Measurements from ENCODE around the gene SPATS2L.
"Not testable (repeated sequence)": the region's sequence is repeated elsewhere in the genome, so short reads cannot be mapped to it uniquely, and the experiment has no call there.

Gene SPATS2L

GRCh38 chr2:200342654-200343053 is 36.2 kb downstream of the SPATS2L start:
- Histone ChIP-seq H3K4me1 (ENCODE audit: insufficient read depth, insufficient read length) (no peaks in the 10 kb centered on the region), H3K4me3 (ENCODE audit: insufficient read length, low read depth) (no peak overlapping the region), H3K9me3 (ENCODE audit: insufficient read depth, low read length) (no peaks in the 10 kb centered on the region), H3K27me3 (ENCODE audit: insufficient read depth, insufficient read length) (no peaks in the 10 kb centered on the region), H3K36me3 (ENCODE audit: insufficient read depth, insufficient read length, low read length) (peaks cover 13% of the 10 kb centered on the region), H3K9ac (ENCODE audit: insufficient read length, low read depth) (no peak overlapping the region)
- no peak for DNase-seq (ENCODE audit: low read depth, low spot score)
- no peak for TF ChIP-seq SUZ12 (IDR thresholded peaks at IDR 0.05; ENCODE audit: extremely low read depth, insufficient read depth, insufficient read length)
- TF ChIP-seq YY1 (IDR thresholded peaks at IDR 0.05; ENCODE audit: insufficient read depth, insufficient read length) = no peak
- no peak for TF ChIP-seq ZNF274 (IDR thresholded peaks at IDR 0.05; ENCODE audit: low read depth, low read length)

- not testable (repeated sequence) for H3K9me3 ChIP-seq (ENCODE audit: insufficient read depth, low read length); H3K4me3 ChIP-seq (ENCODE audit: insufficient read length, low read depth); H3K27me3 ChIP-seq (ENCODE audit: insufficient read depth, insufficient read length); H3K4me1 ChIP-seq (ENCODE audit: insufficient read depth, insufficient read length); DNase-seq (ENCODE audit: low read depth, low spot score); H3K9ac ChIP-seq (ENCODE audit: insufficient read length, low read depth)
- peaks cover 13% of the 10 kb centered on the region for H3K36me3 ChIP-seq (ENCODE audit: insufficient read depth, insufficient read length, low read length)
Observed at GRCh38 chr2:200344202-200344601, 37.7 kb downstream of the SPATS2L start.

GRCh38 chr2:200345975-200346374 is 39.5 kb downstream of the SPATS2L start:
- Histone ChIP-seq H3K27me3 (ENCODE audit: insufficient read depth, insufficient read length) (no peaks in the 10 kb centered on the region), H3K4me1 (ENCODE audit: insufficient read depth, insufficient read length) (no peaks in the 10 kb centered on the region), H3K4me3 (ENCODE audit: insufficient read length, low read depth) (no peak overlapping the region), H3K9me3 (ENCODE audit: insufficient read depth, low read length) (no peaks in the 10 kb centered on the region), H3K9ac (ENCODE audit: insufficient read length, low read depth) (no peak overlapping the region), H3K36me3 (ENCODE audit: insufficient read depth, insufficient read length, low read length) (peaks cover 13% of the 10 kb centered on the region)
- no peak for DNase-seq (ENCODE audit: low read depth, low spot score)
- no peak for TF ChIP-seq ZNF274 (IDR thresholded peaks at IDR 0.05; ENCODE audit: low read depth, low read length)
- TF ChIP-seq SUZ12 (IDR thresholded peaks at IDR 0.05; ENCODE audit: extremely low read depth, insufficient read depth, insufficient read length) = no peak
- TF ChIP-seq YY1 (IDR thresholded peaks at IDR 0.05; ENCODE audit: insufficient read depth, insufficient read length) = no peak

GRCh38 chr2:200347301-200347700 is 40.8 kb downstream of the SPATS2L start:
- no peak overlapping the region for H3K9ac ChIP-seq (ENCODE audit: insufficient read length, low read depth)
- no peaks in the 10 kb centered on the region for H3K9me3 ChIP-seq (ENCODE audit: insufficient read depth, low read length)
- H3K27me3 ChIP-seq (ENCODE audit: insufficient read depth, insufficient read length) = no peaks in the 10 kb centered on the region
- H3K4me3 ChIP-seq (ENCODE audit: insufficient read length, low read depth) = no peak overlapping the region
- peaks cover 8% of the 10 kb centered on the region for H3K36me3 ChIP-seq (ENCODE audit: insufficient read depth, insufficient read length, low read length)
- no peaks in the 10 kb centered on the region for H3K4me1 ChIP-seq (ENCODE audit: insufficient read depth, insufficient read length)
- no peak for DNase-seq (ENCODE audit: low read depth, low spot score)
- no peak for TF ChIP-seq SUZ12 (IDR thresholded peaks at IDR 0.05; ENCODE audit: extremely low read depth, insufficient read depth, insufficient read length)
- no peak for TF ChIP-seq YY1 (IDR thresholded peaks at IDR 0.05; ENCODE audit: insufficient read depth, insufficient read length)
- no peak for TF ChIP-seq ZNF274 (IDR thresholded peaks at IDR 0.05; ENCODE audit: low read depth, low read length)

GRCh38 chr2:200348897-200349563 is 42.5 kb downstream of the SPATS2L start:
- Histone ChIP-seq H3K9ac (ENCODE audit: insufficient read length, low read depth) (no peak overlapping the region), H3K27me3 (ENCODE audit: insufficient read depth, insufficient read length) (no peaks in the 10 kb centered on the region), H3K36me3 (ENCODE audit: insufficient read depth, insufficient read length, low read length) (peaks cover 7% of the 10 kb centered on the region), H3K9me3 (ENCODE audit: insufficient read depth, low read length) (no peaks in the 10 kb centered on the region), H3K4me1 (ENCODE audit: insufficient read depth, insufficient read length) (peaks cover 2% of the 10 kb centered on the region), H3K4me3 (ENCODE audit: insufficient read length, low read depth) (no peak overlapping the region)
- TF ChIP-seq YY1 (IDR thresholded peaks at IDR 0.05; ENCODE audit: insufficient read depth, insufficient read length) (no peak), SUZ12 (IDR thresholded peaks at IDR 0.05; ENCODE audit: extremely low read depth, insufficient read depth, insufficient read length) (no peak), ZNF274 (IDR thresholded peaks at IDR 0.05; ENCODE audit: low read depth, low read length) (no peak)
- DNase-seq (ENCODE audit: low read depth, low spot score) = no peak

GRCh38 chr2:200349868-200350267 is 43.4 kb downstream of the SPATS2L start:
- no peak for TF ChIP-seq SUZ12 (IDR thresholded peaks at IDR 0.05; ENCODE audit: extremely low read depth, insufficient read depth, insufficient read length)
- TF ChIP-seq YY1 (IDR thresholded peaks at IDR 0.05; ENCODE audit: insufficient read depth, insufficient read length) = no peak
- TF ChIP-seq ZNF274 (IDR thresholded peaks at IDR 0.05; ENCODE audit: low read depth, low read length) = no peak
- no peaks in the 10 kb centered on the region for H3K9me3 ChIP-seq (ENCODE audit: insufficient read depth, low read length)
- peaks cover 7% of the 10 kb centered on the region for H3K36me3 ChIP-seq (ENCODE audit: insufficient read depth, insufficient read length, low read length)
- no peaks in the 10 kb centered on the region for H3K27me3 ChIP-seq (ENCODE audit: insufficient read depth, insufficient read length)
- no peak for DNase-seq (ENCODE audit: low read depth, low spot score)
- peaks cover 2% of the 10 kb centered on the region for H3K4me1 ChIP-seq (ENCODE audit: insufficient read depth, insufficient read length)
- no peak overlapping the region for H3K4me3 ChIP-seq (ENCODE audit: insufficient read length, low read depth)
- no peak overlapping the region for H3K9ac ChIP-seq (ENCODE audit: insufficient read length, low read depth)

GRCh38 chr2:200350850-200351285 is 44.4 kb downstream of the SPATS2L start:
- Histone ChIP-seq H3K9me3 (ENCODE audit: insufficient read depth, low read length) (no peaks in the 10 kb centered on the region), H3K9ac (ENCODE audit: insufficient read length, low read depth) (no peak overlapping the region), H3K36me3 (ENCODE audit: insufficient read depth, insufficient read length, low read length) (peaks cover 7% of the 10 kb centered on the region), H3K4me1 (ENCODE audit: insufficient read depth, insufficient read length) (peaks cover 2% of the 10 kb centered on the region), H3K27me3 (ENCODE audit: insufficient read depth, insufficient read length) (no peaks in the 10 kb centered on the region), H3K4me3 (ENCODE audit: insufficient read length, low read depth) (no peak overlapping the region)
- no peak for DNase-seq (ENCODE audit: low read depth, low spot score)
- TF ChIP-seq SUZ12 (IDR thresholded peaks at IDR 0.05; ENCODE audit: extremely low read depth, insufficient read depth, insufficient read length) = no peak
- no peak for TF ChIP-seq ZNF274 (IDR thresholded peaks at IDR 0.05; ENCODE audit: low read depth, low read length)
- no peak for TF ChIP-seq YY1 (IDR thresholded peaks at IDR 0.05; ENCODE audit: insufficient read depth, insufficient read length)

Data from NT2/D1 (cell line).